Measurements from ENCODE around the gene SCOC. TPM values are rescaled to one million over a fixed set of nuclear protein-coding genes. Genes with fewer than 3 reads are reported as not detected.

The SCOC gene
- polyA plus RNA-seq, 3 donors from 2014 or later: 31.5 to 68.7 (median 36.7) TPM

Other genes starting within 250 kb of the SCOC start
- gene MAML3, start 219.5 kb upstream of the SCOC start, polyA plus RNA-seq: 1 to 10 TPM in 1 of 3 donors, under 1 TPM in 1, not detected in 1; 0.41 to 1.2 TPM
- gene CLGN, start 54.0 kb downstream of the SCOC start, polyA plus RNA-seq: not detected
- gene MGAT4D, start 124.6 kb downstream of the SCOC start, polyA plus RNA-seq: not detected
- 10 to 100 TPM in 1 of 3 donors, 1 to 10 TPM in 2; 4.6 to 14.3 (median 9.4) TPM for gene ELMOD2, start 150.5 kb downstream of the SCOC start, polyA plus RNA-seq
- not detected for gene UCP1, start 195.3 kb downstream of the SCOC start, polyA plus RNA-seq

Data from immature natural killer cell (primary cell).